HG03457 (cell line): ENCODE data around the gene HNRNPL.
A peak's percentile ranks its signal among the peaks of the same experiment; 100 is the strongest.

Source experiments
- ATAC-seq: cut with Tn5 transposase; IDR thresholded peaks from one replicate; pipeline ENCODE4 v1.9.1; 2021; ENCODE audit warnings: moderate number of reproducible peaks; ENCODE audit not compliant: unreplicated experiment

Gene HNRNPL

DNA sequence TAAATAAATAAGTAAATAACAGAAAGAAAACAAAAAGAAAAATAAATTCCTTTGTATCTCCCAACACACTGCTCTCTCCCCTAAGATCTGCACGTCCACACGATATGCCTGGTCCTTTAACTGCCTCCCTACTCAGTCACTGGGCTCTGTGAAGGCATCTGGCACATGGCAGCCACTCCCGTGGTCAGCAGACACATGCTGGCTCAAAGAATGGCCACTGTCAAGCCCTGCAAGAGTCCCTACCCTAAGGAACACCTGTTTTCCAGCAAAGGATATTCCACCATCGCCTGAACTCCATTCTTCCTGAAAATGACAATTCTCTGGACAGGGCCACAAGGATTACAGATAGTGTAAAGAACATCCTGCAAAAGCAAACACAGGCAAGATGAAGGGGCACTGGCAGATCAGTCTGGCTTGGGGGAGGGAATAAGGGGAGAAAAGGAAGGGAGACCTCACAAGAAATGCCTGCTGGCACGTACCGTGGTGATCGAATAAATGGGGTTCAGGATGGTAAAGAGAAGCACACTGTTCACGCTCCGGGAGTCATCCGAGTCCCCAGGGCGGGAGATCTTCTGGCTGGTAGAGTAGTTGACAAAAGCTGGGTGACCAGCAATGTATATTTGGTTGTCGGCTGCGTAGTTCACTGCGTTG lies 4.3 kb downstream of the HNRNPL start:
- no peak for ATAC-seq

DNA sequence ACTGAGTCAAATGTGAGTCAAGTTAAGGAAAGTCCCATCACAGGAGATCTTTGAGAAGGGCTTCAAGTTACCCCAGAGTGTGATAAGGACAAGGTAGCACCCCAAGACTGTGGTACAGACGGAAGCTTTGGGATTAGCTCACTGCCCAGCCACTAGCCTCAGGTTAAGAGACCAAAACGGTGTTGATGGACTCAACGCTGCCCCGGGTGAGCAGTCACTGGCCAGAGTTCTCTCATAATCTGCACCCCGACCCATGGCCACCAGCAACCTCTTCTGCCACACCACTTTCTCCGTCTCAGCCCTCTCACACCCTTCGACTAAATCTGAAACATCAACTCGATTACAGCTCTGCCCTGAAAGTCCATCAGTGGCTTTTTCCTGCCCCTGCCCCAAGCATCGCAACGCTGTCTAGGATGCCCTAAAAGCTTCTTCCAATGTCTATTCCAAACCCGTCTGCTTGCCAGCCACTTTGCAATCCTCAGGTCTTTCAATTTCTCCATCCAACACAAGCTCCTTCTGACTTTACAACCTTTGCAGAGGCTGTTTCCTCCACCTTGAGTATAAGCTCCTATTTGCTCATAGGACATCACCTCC lies 5.6 kb downstream of the HNRNPL start:
- ATAC-seq = no peak

DNA sequence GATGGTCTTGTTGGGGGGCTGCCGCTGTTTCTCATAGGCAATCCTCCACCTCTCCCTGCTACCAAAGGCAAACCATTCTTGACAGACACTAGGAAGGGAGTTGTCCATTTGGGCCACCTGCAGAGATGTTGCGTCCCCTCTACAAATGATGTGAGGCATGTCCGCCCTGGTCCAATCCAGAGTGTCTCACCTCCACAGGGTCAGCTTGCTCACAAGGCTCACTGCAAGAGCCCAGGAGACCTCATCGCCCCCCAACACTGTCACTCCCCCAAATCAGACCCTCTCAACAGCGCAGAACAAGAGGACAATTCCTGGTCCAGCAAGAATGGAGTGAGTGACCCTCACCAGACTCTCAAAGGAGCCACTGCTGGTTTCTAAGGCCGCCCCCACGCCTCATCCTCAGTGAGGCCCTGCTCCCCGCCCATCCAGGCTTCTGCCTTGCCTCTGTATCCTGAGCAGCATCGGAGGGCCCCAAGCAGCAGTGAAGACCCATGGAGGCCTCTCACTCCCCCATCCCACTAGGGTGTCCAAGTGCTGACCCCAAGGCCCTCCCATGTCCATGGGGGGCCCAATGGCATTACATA lies 6.5 kb downstream of the HNRNPL start:
- ATAC-seq = no peak

DNA sequence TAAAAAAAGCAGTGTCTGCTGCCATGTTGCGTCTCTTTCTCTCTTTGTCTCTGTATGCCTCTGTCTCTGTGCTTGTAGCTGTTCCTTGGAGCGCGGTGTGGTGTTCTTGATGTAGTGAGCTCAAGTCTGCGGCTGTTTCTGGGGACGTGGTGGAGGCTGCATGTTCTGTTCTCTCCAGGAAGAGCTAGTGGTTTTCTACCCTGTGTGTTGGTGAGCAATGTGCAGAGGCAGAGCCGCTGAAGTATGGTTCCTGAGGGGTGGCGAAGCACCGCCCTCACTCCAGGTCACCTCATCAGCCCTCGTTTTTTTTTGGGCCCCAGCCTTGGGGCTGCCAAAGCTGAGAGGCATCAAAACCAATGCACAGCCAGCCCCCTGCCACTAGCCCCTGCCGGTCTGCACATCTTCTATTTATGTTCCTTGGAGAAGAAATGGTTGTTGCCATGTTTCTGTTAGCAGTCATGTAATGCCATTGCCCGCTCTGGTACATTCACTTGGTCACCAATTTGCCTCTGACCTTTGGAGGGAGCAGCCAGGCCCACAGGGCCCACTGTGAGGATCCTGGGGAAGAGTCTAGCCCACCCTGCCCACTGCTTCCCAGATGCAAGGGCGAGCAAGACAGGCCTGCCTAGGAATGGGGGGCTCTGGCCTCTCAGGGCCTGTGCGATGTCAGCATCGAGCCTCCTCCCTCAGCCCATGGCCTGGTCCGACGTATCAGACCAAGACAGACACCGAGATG lies 7.2 kb downstream of the HNRNPL start:
- no peak for ATAC-seq

DNA sequence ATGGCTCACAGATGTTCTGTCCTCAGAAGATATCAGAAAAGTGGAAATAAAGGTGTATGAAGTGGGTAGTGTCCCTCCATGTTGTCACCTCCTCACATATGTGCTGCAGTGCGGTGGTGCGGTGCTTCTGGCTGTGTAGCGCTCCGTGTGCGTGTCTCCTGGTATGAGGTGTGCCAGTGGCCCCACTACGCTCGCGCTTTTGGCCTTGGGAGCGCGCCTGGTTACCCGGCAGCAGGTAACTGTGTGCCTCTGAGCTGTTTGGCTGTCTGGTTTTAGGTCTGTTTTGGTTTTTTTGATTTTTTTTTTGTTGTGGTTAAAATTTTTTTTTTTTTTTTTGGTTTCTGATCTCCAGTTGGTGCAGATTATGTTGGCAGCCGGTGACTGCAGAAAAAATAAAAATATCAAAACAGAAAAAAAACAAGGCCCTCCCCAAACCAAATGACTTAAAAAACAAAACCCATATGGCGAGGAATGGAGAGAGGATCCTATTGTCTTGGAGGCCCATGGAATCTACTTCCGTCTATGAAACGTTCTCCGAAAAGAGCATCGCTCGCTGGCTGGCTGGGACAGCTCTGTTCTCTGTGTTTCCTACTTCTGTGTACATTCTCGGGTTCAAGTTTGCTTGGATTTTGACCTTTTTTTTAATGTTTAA lies 7.9 kb downstream of the HNRNPL start:
- ATAC-seq = no peak

DNA sequence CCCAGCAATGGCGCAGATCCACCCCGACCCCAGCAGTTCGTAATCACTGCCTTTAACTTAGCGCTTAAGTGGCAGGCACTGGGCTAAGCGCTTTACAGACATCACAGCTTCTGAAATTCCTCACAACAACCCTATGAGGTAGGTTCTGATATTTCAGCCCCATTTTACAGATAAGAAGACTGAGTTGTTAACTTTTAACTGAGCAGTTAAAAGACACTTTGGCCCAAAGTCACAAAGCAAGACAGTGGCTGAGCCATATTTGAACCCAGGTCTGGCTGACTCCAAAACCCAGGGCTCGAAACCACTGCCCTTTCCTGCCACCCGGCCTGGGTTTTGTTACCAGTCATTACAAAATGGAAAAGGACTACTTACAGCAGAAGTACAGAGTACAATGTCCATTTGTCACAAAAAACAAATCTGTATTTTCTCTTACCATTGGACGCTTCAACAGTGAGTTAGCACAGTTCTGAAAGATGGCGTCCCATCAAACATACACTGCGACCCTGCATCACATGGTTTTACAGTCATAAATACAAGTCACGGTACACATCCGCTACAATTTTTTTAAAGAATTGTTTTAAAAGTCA lies 8.5 kb downstream of the HNRNPL start:
- ATAC-seq = no peak

DNA sequence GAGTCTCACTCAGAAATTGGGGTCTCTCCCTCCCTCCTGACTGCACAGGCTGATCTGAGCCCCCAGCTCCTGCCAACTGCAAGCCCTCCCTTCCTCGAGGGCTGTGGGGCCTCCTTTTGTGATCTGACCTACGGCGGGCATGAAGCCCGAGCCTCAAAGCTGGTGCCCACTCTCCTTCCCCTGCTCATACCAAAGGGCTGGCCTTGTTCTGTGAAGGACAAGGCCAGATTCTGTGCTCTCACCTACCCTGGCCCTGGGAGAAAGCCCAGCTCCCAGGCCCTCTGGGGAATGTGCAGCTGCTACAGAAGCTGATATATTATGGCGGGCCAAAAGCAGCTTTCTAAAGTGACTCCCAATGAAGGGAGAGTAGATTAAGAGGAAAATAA lies 9.2 kb downstream of the HNRNPL start:
- no peak for ATAC-seq

DNA sequence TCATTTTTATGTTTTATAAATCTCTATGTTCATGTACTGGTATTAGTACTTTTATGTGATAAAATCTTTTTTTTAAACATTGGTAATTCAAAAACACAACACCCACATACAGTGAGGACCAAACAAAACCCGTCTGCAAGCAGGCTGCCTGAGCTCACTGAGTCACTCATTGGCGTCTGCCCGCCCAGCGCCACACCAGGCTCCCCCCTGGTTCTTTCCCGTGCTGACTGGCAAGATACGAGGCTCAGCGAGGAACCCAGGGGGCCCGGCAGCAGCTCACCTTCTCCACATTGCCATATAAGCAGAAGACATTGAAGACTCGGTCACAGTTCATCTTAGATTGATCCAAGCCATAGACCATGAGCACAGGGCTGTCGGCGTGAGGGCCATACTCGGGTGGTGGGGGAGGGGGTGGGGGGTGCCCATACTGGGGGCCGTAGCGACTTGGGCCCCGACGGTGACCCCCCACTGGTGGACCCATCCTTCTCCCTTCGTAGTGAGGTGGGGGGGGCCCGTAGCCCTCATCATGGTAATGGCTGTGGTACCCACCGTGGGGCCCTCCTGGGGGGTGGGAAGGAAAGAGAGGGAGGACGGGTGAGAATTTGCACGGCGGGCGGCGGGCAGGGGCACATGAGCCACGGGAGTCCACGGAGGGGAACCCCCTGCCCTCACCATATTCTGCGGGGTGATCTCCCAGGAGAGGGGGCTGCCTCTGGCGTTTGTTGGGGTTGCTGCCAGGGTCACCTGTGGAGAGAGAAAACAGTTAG lies 9.8 kb downstream of the HNRNPL start:
- ATAC-seq = no peak

DNA sequence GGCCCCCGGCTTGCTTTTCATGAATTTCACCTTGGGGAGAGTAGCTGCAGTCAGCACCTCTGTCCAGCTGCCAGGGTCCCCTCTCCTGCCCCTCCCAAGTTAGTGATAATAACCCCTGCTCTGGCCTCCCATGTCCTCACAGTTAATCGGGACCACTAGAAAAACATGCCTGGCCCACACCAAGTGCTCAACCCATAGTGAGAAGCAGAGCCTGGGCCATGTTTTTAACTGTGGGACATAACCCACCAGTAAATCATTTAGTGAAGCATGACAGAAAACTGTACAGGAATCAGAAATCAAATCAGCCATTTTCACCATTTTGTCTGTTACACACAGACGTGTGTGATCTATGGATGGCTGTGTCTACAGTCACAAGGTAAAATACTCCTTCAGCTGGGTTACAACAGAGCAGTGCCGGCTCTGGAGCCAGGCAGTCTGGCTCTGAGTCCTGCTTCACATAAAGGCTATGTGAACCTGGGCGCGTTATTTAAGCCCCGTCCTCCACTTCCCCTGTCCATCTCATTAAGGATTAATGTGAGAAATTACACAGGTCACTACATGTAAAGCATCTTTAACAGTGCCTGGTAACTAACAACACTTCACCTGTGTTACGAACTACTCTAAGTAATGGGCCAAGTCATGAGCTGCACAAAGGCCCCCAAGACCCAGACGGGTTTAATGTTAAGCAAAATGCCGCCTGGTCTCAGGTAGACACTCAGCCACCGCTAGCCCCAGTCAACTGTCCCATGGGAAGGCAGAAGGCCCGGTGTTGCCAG lies 10.6 kb downstream of the HNRNPL start:
- ATAC-seq = no peak

DNA sequence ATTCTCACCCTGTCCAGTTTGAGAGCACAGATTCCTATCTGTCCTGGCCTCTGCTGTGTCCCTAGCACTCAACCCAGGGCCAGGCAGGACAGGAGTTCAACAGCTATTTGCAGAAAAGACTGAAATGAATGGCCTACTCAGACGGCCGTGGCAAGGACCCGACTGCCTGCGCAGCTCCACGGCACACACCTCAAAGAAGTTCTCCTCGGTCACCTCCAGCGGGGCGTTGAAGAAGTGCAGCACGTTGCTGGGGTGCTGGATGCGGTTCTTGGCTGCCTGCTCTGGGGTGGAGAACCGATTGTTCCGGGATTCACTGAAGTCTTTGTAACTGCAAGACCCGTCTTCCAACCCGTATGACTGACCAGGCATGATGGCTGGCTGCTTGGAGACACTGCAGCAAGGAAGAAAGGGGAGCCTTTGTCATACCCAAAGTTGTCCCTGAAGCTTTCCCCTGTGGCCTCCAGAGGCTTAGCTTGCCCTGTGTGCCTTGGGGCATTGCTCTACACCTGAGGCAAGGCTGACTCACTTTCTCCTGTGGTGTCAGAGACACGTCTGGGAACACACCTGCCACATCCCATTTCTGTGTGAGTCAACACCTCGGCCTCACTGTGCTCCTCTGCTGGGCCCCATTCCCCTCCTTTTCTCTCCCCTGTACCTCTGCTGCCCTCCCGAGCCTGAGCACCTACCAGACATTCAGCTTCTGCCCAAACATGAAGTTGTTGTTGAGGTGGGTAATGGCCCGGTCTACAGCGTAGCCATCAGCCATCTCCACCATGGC lies 11.4 kb downstream of the HNRNPL start:
- no peak for ATAC-seq

DNA sequence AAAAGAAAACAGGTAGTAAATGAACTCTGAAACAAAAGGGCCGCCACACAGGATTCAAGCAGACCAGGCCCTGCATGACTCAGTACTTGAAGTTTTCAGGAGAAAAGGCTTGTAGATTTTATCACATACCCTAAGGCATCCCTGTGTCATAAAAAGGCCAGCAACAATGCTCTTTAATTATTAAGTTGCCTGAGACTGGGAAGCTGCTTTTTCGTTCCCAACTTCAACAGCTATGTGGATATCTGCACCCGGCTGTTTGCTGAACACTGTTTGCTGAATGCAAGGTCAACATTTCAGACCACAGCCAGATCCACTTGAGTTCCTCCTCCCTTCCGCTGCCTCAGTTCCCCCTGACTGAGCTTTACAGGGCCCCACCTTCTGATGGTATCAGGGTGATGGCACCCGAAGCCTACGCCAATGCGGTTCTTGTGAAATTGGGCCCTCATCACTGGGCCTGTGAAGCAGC lies 12.1 kb downstream of the HNRNPL start:
- ATAC-seq = no peak

DNA sequence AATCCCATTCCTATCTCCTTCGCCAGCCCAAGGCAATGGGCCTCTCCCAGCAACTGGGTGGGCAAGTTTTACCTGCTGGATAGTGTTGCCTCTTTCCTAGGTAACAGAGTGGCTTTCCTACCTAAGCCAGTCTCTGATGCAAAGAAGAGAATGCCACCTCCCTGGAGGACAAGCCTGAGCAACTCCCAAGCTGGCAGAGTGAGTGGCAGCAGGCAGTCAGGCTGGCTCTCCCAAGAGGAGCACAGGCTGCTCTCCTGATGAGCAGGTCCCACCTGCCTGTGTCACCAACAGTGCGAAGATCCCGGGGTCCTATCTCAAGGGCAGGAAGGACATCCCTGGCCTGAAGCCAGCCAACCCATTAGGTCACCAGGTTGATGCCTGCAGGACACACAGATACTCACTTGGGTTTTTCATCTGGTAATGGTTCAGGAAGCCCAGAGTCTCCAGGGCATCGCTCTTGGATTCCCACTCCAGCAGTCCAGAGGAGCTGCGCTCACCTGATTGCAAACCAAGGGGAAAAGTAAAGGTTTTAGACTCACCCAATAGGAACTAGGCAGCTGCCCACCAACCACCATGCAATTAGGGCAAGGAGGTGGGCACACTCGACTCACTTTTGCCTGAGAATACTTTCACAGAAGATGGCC lies 12.7 kb downstream of the HNRNPL start:
- no peak for ATAC-seq

DNA sequence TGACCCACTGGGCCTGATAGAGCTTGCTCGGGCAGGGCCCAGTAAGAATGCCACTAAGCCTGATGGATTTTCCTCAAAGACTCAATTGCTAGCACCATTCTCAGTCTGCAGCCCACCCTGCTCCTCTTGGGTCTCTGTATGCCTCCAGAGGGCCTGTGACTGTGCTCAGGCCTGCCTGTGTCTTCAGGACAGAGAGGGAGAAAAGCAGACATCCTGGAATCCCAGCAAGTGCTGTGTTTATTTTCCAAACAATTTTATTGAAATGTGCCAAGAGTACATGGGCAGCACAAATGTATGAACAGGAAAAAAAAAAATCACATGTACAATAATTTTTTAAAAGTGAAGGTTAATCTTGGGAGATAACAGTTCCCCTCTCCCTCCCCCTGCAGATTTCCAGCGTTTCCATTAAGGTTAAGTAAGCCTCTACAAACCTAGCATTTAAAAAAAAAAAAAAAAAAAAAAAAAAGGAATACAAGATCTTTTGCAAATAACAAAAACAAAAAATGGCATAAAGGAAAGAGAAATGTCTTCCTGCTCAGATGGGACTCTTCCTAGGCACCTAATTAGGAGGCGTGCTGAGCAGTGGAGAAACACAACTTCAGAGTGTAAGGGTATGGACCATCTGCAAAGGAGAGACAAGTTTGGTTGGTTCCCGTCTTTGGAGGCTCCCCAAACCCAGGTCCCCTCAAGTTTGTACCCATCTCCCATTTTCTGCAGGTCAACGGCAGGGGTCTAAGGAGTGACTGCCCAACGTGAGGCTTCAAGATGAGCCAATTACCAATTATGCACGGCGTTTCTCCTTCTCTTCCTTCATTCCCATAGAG lies 13.4 kb downstream of the HNRNPL start:
- no peak for ATAC-seq

DNA sequence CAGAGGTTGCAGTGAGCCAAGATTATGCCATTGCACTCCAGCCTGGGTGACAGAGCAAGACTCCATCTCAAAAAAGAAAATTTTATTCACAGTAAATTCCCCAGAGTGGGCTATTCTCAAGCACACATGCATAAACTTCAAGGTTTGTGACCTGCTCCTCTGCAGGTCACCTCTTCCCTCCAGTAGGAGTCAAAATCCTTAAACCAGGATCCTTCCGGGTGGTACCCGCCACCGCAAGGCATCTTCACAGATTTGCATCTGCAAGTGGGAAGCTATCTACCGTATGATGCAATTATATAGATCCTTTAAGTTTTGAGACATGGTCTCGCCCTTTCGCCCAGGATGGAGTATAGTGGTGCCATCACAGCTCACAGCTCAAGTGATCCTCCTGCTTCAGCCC lies 15.2 kb downstream of the HNRNPL start:
- ATAC-seq = no peak

DNA sequence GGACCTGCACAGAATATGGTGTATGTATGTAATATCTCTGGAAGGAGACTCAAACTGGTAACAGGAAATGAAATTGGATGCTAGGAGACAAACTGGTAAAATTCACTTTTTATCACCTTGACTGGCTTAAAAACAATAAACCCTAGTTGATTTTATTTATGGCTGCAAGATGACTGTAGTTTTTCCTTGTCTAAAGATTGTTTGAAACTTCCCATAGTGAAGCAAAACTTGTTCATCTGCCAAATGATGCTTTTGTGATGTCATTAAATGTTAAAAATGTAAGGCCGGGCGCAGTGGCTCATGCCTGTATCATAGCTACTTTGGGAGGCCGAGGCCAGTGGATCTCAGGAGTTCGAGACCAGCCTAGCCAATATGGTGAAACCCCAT lies 15.7 kb downstream of the HNRNPL start:
- no peak for ATAC-seq

DNA sequence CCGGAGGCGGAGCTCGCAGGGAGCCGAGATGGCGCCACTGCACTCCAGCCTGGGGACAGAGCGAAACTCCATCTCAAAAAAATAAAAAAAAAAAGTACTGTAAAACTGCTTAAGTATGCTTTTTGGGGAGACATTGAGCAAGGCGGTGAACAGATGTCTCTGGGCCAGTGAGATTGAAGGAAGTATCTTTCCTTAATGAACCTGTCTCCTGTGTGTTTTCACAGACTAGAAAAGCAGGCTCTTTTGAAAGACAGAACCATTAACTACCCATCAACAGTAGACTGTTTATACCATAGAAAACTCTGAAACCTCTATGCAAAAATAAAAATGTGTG lies 16.7 kb downstream of the HNRNPL start:
- no peak for ATAC-seq

DNA sequence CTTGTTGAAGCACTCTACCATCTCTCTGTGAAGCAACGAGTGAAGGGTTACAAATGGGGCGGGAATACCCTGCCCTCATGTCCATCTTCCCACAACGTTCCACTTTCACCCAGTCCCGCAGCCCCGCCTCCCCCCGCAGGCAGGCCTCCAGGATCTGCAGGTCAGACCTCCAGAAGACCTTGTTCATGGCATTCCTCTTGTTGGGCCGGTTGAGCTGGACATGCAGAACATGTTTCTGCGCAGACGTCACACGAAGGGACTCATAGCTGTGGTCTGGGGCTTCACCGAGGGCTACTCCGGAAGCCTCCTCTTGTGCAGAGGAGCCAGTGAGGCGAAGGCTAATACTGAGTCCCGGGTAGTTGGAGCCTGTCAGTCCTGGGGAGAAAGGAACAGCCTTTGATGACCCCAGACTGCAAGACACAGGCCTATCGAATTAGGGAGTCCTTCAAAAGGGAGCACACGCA lies 18.6 kb downstream of the HNRNPL start:
- peak; percentile 31 for ATAC-seq
